ENCODE results near the gene RELN.

Gene RELN

DNA sequence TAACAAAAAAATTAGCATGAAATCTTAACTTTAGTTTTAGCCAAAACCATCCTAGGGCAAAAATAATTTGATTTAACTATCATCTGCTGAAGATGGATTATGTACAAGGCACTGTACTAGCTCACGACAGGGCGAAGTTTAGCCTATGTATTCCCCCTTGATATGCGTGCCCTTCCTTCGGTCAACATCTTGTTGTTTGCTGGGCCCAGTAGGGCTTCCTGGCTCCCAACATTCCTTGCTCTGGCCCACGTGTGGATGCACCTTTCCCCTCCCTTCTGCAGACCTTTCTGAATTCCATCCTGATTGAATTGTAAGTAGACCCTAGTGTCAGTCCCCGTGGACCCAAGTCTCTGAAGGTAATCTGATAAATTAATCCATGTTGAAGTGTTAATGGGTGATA lies 212.0 kb downstream of the RELN start:
- no peak for DNase-seq

GRCh38 chr7:103773726-103774125 lies 215.7 kb downstream of the RELN start:
- no peak for DNase-seq

GRCh38 chr7:103772171-103772773 lies 217.2 kb downstream of the RELN start:
- DNase-seq, result no peak

GRCh38 chr7:103771294-103771693 lies 218.2 kb downstream of the RELN start:
- DNase-seq, result no peak

DNA sequence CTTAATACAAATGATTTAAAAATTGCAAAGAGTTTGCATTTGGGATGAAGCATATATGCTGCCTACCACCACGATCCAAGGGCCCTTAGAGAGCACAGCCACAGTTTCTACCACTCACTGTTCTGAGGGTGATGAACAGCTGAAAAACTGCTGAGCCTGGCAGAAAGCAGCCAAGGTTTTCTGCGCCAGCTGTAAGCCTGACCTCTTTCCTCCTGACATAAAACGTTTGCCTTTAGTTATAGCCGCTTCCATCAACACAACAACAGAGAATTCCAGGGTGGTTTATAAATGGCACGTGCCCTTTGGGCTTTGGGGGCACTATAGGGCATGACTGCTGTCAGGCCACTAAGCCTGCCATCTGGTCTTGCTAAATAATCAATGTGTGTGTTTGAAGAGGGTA lies 222.8 kb downstream of the RELN start:
- no peak for DNase-seq

DNA sequence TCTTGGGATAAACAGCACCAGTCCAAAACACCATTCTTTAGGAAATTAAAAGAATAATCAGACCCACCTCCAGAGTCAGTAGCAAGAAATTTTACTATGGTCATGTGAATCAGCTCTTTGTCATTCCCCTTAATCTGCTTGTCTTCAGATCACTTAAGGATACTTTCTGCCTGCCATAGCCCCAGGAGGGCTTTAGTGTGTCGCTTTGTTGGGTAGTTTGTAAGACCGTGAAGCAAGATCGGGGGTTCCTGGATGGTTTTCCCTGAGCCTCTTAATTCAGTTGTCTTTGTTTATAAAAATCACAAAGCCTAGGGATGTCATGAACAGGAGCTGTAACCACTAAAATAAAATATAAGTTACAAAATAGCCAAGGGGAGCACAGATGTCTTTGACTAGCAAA lies 223.6 kb downstream of the RELN start:
- no peak for DNase-seq

DNA sequence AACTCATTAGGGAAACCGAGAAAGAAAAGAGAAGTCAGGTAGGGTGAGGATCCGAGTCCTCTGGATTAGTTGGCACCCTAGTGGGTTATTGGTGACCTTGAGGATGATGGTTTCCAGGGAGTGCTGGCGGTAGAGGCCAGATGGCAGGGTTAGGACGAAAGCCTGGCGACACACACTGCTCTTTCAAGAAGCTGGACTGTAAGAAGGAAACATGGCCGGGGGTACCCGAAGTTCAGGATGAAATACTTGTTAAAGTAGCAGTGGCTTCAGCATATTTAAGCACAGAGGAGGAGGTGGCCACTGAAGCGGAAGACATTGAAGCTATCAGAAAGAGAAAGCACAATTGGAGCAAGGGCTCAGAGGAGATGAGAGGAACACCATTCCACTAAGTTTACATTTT lies 224.6 kb downstream of the RELN start:
- DNase-seq, result no peak

GRCh38 chr7:103762877-103763276 lies 226.6 kb downstream of the RELN start:
- no peak for DNase-seq

DNA sequence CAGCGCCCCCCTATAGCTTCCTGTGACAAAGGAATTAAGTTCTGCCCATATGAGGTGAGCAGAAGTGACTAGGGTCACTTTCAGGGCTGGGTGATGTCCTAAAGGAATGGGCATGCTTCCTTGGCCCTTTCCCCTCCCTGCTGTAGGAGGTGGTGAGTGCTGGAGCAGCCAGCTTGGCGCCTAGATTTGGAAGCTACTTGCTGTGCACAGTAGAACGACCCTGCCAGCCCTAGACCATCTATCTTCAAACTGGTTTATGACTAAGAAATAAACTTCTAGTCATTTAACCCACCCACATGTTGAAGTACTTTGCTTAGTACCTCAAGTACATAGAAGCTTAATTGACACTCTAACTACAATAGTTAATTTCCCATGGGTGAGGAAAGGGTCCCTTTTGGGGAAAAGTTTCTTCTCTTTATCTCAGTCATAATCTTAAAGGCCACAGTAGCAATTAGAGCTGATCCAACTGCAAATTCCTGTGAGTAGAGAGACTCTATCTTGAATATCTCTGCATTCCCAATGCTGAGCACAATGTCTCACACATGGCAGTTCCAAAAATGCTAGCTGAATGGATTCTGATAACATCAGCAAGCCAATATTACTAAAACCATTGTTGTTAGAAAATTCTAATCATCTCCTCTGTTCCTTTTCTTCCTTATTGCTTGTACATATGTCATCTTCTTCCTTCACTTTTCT lies 227.2 kb downstream of the RELN start:
- no peak for DNase-seq

DNA sequence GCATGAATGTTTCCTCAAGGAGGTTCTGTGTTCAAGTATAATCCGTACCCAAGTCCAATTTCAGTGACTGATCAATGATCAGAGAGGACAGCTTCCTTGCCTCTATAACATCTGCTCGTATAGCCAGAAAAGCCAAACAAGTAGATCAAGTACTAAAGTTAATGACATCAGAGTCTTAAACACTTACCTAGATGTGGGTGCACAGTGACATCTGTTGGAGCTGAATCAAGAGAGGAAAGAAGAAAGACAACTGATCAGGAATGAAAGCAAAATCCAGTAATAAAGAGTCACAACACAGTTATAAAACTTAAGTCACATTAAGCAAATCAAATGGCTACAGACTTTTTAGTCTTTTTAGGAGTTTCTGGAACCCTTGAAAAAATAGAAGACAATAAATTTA lies 236.5 kb downstream of the RELN start:
- DNase-seq, result no peak

DNA sequence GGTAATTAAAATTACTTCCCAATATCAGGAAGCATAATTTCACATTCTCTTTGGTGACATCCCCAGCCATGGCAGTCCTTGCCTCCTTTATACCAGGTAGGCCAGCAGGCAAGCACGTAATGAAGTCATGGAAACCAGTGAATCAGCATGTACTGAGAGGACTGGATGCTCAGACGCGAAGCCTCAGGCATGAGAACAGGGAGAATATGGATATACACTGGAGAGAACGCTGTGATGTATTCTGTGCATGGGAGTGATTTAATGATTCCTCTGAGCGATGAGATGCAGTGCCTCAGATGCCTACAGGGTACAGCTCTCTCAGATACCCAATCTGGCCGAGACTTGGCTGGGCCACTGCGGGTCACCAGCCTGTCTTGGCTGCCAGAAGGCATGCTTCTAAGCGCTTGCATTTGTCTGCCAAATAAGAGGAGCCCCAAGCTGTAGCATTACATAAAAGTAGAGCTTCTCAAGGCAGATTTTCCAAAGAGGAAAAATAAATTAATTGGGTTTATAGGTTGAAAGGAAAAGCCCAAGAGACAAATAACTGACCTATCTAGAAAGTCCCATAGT lies 238.1 kb downstream of the RELN start:
- no peak for DNase-seq

DNA sequence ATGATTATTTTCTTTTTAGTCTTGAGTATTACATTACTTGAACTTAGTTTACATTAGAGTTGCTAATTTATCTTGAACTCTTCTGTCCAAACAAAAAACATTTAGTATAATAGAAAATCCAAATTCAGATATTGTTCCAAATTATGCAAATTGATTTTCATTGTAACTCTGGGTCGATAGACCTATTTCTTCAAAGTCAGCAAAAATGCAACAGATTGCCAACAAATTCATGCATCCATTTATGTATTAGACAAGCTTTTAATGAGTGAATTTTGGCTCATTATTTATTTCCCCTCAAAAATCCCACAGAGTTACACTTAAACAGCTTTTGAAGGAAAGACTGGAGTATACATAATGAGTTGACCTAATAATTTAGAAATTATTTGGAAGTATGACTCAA lies 240.8 kb downstream of the RELN start:
- DNase-seq, result no peak

GRCh38 chr7:103735377-103735776 lies 254.1 kb downstream of the RELN start:
- no peak for DNase-seq

DNA sequence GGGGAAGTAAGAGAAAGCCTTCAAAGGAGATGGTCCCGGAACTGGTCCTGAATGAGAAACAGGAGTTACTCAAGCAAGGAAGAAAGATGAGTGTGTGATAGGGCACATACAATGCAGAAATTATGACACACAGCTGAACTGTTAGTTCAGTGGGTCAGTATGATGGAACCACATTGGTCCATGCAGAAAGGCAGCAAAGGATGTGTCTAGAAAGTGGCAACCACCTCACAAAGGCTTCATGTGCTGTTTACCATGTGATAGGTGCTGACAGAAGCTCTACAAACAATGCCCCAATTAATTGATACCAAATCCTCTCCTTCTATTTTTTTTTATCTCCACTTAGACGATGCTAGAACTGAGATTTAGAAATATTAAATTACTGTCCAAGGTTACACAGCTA lies 258.3 kb downstream of the RELN start:
- no peak for DNase-seq

- DNase-seq, result no peak
Observed at GRCh38 chr7:103729026-103729425, 260.4 kb downstream of the RELN start.

DNA sequence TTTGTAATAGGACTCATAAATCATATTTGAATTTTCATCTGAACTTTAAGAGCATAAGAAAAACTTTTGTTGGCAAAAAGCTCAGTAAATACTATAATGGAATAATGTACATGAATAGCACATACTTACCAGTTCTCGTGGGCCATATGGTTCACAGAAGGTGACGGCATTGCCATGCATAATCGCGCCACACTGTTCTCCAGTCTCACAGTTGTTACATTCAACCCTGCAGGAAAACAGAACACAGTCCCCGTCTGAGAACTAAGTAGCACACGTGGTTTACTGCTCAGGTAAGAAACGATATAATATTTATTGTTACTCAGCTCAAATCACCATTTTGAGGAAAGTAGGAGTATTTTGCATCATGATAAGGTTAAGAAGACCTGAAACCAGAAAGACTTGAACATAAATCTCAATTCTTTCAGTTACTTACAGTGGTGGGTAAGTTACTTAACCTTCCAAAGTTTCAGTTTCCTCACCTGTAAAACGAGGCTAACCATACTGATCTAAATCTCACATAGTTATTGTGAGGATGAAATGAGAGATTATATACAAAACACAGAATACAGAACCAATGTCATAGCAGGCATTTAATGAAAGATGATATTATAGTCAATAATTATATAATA lies 261.4 kb downstream of the RELN start:
- DNase-seq, result no peak

DNA sequence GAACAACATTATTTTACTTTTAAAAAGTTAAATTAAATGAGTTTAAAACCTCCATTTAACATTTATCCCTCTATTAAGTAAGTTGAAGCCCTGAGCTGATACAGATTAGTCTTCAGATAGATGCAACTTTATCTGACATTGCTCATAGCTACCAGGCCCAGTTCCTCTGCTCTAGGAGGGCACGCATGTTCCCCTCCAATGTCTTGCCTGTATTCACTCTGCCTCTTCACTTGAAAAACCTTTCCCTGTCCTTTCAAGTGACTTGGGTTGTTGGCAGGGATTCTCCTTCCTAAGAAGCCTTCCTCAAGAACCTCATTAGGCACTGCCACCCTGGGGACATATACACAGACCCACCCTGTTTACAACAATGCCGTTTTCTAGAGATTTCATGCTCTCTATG lies 270.4 kb downstream of the RELN start:
- no peak for DNase-seq

GRCh38 chr7:103718482-103719061 lies 270.9 kb downstream of the RELN start:
- DNase-seq, result no peak

- DNase-seq, result no peak
Observed at GRCh38 chr7:103717574-103717973, 271.9 kb downstream of the RELN start.

GRCh38 chr7:103715376-103716120 lies 273.9 kb downstream of the RELN start:
- DNase-seq, result no peak

DNA sequence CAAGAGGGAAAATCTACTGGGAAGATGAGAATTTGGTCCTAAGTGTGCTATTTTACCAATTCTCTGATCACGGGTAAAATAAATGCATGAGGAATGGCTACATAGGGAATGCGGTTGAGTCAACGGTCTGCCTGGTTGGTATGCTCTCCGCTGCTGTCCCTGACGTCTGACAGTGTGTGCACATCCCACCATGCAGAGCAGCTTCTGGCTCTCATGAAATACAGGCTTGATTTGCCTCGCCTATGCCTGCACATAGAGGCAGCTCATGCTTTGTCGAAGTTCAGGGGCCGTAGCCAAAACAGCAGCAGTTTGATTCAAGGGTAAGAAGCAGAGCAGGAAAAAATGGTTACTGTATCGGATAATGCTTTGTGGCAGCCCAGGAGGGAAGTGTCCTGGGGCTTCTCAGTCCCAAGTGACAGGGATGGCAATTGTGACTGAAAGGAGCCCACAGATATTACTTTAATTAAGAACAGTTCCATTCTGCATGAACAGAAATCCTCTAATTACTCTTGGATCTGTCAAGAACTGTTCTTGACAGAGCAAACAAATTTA lies 275.0 kb downstream of the RELN start:
- no peak for DNase-seq

DNA sequence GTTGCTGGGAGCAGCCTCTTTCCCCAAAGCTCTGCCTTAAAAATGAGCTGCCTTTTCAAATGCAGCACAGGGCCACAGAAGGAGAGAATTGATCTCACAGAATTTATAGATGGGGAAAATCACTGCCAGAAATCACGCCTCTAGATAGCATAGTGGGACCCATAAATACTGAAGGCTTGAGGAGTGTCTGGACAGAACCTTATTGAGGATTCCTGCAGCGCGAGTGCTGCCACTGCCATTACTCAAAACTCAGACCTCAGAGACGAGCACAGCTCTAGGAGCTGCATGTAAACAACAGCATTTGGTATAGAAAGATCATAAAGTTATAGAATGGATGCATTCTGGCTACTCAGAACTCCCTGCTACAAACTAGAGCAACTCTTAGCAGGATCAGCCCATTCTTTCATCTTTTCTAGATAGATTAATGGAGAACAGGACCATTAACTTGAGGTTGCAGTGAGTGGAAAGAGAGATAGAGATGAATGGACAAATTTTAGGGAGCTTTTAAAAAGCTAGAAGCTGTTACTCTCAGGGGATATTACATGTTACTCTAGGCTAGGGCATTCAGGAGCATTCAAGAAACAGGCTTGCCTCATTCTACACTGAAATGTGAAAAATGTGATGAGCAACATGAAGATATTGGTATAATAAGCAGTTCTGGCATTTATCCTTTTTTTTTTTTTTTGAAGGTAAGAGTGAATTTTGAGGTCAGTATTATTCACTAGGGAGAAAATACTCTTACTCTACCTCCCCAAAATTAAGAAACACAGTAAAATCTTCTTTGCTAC lies 276.3 kb downstream of the RELN start:
- no peak for DNase-seq
